Effector CD8-positive, alpha-beta T cell (primary cell): ENCODE results near the gene APEH.
A peak's percentile ranks its signal among the peaks of the same experiment; 100 is the strongest.

Experiments used
- DNase-seq: peaks from one replicate; lab custom pipeline; 2025; lab: John Stamatoyannopoulos, UW

Gene APEH

DNA sequence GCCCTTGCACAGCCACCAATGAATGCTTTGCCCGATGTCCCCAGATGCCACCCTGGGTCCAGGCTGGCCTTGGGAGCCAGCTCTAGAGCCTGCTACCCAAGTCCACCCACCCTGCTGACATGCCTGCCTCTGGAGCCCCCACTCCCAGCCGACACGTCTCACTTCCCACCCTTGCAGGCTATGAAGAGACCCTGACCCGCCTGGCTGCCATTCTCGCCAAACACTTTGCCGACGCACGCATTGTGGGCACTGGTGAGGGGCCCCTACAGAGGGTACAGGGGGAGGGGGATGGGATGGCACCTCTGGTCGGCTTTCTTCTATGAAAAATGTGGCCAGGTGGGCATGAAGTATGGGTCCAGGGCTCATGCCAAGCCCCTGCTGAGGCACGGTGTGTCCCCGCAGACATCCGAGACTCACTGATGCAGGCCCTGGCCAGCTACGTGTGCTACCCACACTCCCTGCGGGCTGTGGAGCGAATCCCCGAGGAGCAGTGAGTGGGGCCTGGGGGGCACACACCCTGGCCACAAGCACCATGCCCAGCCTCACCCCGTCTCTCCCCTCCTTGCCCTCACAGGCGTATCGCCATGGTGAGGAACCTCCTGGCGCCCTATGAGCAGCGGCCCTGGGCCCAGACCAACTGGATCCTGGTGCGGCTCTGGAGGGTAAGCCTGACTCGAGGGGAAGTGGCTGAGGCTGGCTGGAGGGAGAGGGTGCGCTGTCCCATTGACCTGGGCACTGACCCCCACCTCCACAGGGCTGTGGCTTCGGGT is 39.4 kb downstream of the APEH start:
- no peak for DNase-seq

DNA sequence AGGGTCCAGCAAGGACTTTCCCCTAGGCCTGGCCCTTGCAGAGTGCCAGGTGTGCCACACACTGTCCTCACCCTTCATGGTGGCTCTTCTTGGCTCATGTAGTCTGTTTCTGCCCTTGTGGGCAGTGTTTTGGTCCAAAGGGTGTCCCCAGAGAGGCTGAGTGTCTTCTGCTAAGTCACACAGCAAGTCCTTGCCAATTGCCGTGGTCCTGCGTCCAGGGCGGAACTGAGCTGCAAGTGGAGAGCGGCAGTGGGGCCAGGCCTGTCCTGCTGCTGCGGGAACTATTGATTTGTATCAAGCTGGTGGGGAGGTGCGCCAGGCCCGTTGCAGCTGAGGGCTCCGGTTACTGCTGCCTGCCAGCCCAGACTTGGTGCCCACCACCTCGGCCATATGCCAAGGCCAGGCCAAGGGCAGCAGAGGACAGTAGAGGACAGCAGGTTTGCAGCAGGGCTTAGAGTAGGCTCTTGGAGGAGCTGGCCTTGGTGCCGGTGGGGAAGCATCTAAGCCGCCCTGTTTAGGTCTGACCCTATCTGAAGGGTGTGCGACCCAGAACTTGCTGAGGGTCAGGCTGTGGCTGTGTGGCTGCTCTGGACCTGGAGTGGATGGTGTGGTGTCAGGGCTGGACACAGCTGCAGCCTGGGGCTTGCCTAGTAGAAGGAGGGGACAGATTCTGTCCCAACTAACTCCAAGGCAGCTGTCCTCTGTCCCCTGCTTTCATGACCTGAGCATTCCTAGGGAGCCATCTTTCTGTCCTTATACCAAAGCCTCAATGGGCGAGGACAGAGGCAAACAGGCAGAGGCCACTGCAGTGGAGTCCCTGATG is 40.8 kb downstream of the APEH start:
- no peak for DNase-seq

- no peak for DNase-seq
Measured at GRCh38 chr3:49715611-49716121, 41.5 kb downstream of the APEH start.

GRCh38 chr3:49716169-49716568 is 42.0 kb downstream of the APEH start:
- DNase-seq = no peak

- no peak for DNase-seq
Measured at GRCh38 chr3:49716691-49717210, 42.6 kb downstream of the APEH start.

DNA sequence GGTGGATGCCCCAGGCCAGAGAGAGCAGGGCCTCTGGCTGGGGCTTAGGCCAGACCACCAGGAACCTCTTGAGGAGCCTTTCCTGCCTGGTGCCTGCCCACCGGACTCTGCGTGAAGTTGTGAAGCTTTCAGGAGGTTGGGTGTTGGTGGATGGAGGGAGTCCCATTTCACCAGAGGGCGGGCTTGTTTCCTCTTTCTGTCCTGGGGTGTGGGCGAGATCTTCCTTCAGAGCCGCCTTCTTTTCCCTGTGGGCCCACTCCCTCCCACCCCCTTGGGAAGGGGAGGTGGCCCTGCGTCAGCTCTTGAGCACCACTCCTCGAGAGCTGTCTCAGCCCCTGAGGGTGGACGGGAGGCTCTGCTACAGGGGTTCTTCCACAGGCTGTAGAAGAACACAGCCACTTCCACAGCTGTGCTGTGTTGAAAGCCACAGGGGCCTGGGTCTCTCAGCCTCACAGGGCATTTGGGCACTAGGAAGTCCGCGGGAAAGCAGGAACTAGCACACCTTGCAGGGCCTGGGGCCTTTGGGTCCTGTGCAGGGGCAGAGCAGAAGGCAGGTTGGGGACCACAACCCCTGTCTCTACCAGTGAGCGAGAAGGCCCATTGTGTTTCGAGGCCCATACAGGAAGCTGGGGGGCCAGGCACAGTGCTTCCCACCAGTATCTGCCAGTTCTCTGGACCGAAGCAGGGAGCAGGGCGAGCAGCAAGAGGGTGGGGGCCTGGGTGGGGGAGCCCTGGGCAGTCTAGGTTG is 43.2 kb downstream of the APEH start:
- DNase-seq = no peak

- no peak for DNase-seq
Measured at GRCh38 chr3:49717959-49718857, 44.1 kb downstream of the APEH start.

- no peak for DNase-seq
Measured at GRCh38 chr3:49718858-49719213, 44.7 kb downstream of the APEH start.

GRCh38 chr3:49719214-49719884 is 45.2 kb downstream of the APEH start, which contains the start of gene AMIGO3:
TSS of gene AMIGO3 (minus strand) at chr3:49719684. CDS start at chr3:49719465, 219 bp downstream.
- DNase-seq = peak; percentile 87

DNA sequence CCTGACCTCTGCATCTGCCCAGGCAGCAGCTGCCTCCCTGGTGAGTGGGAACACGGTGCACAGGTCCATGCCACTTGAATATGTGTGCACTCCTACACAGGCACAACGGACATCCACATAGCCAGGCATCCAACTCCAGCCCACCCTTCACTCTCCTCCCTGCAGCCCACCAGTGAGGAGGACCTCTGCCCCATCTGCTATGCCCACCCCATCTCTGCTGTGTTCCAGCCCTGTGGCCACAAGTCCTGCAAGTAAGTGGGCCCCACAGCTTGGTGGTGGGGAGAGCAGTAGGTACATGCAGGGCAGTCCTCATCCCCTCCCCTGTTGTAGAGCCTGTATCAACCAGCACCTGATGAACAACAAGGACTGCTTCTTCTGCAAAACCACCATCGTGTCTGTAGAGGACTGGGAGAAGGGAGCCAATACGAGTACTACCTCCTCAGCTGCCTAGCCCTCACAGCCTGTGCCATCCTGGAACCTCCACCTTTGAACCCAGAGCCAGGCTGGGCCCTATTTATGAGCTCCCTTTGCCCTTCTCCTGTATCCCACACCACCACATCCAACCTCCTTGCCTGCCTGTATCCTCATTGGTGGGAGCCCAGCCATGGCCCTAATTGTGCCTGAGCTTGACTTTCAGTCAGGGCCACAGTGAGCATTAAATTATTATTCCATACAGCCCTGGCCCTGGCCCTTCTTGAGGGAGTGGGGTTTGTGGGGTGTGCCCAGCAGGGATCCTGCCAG is 46.9 kb downstream of the APEH start:
- no peak for DNase-seq

DNA sequence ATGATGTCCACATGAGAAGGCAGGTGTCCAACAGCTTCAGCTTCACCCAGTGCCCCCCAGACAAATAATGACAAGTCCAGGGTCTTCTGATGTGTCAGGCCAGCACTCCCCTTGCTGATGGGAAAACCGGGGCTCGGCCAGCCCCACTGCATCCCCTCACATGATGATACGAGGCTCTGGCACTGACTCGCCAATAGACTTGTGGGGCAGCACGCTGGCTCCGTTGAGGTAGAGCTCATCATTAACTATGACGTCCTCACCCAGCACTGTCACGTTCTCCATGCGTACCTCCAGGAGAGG is 47.4 kb downstream of the APEH start:
- no peak for DNase-seq

DNA sequence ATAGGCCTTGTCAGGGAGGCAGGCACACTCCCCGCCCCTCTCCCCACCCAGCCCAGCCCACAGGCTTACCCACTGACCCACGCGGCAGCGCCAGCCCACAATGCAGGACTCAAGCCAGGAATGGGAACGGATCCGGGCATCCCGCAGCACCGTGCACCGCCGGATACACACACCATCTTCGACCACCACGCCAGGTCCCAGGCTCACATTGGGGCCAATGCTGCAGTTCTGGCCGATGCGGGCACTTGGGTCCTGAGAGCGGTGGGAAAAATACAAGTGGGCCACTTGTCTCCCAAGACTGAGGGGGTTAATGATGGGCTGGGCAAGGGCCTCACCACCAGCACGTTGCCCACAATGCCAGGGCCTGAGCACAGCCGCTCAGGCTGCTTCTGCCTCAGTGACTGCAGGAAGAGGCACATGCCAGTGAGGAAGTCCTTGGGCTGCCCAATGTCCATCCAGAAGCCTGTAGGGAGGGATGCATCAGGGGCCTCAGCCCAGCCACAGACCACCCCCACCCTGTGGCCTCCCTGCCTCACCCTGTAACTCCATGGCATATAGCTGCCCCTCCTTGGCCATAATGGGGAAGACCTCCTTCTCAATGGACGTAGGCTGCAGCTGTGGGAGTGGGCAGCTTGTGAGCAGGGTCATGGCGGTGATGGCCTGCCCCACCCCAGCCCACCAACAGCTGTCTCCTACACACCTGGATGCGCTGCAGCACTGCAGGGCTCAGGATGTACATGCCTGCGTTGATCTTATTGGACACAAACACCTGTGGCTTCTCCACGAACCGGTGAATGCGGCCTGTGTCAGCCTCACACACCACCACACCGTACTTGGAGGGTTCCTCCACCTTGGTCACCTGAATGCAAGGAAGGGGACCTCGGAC is 48.0 kb downstream of the APEH start:
- DNase-seq = no peak

DNA sequence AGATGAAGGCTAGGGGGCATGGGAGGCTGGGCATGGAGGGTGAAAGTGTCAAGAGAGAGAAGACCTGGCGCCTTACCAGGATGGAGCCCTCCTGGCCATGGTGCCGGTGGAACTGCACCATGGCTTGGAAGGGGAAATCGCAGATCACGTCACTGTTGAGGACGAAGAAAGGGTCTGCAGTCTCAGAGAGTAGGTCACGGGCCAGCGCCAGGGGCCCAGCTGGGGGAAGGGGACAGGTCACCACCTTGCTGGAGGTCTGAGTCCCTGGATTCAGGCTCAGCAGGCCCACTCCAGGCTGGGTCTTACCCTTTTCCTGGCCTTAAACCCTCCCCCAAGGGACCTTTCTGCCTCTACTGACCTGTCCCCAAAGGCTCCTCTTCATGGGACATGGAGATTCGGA is 48.7 kb downstream of the APEH start:
- DNase-seq = no peak

DNA sequence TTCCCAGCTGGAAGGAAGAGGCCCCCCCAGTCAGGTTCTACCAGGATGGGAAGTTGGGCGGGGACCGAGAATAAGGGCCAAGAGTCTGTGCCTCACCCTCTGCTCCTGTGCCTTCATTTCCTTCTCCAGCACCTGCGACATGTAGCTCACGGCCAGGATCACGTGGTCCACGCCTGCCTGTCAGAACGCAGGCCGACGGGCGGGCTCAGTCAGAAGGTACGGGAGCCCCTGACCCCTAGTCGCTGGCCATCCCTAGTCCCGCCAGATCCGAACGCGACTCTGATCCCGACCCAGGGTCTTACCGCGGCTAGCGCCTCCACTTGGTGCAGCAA is 49.1 kb downstream of the APEH start:
- DNase-seq = peak; percentile 28

DNA sequence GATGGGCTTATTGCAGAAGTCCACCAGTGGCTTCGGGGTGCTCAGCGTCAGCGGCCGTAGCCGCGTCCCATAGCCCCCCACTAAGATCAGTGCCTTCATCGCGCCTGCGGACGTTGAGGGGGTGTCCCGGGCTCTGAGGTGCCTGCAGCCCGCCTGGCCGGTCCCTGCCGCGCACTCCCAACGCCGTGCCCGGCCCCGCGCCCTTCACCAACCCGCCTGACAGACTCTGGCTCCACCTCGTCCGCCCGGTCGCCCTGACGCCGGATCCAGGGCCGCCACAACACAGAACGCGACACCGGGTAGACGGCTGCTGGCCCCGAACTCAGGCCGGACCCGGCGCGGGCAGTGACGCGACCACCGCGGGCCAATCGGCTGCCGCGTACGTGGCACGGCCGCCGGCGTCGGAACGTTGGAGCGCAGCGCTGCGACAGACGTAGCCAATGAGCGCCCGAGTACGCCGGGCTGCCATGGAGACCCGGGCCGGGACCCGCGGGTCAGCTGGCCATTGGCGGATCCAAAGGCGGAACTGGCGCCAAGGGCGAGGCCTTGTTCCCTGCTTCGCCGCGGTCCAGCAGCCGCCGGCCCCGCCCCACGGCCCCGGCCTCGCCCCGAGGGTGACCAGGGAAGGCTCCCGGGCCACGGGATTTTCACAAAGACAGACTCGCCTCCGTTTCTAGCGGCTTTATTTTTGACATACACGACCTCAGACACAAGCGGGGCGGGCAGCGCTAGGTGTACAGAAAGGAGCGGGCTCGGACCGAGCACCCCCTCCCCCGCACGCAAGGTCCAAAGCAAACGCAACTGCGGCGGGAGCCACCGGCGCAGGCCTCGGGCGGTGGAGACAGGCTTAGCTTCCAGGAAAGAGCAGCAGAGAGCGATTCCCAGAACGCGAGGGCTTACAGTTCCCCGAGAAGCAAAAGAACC is 49.7 kb downstream of the APEH start, which contains the start of gene GMPPB:
GMPPB (minus strand) TSS at position 324 of the 924 bp plus-strand sequence; CDS start at position 99, 225 bp downstream.
- peak; percentile 82 for DNase-seq

DNA sequence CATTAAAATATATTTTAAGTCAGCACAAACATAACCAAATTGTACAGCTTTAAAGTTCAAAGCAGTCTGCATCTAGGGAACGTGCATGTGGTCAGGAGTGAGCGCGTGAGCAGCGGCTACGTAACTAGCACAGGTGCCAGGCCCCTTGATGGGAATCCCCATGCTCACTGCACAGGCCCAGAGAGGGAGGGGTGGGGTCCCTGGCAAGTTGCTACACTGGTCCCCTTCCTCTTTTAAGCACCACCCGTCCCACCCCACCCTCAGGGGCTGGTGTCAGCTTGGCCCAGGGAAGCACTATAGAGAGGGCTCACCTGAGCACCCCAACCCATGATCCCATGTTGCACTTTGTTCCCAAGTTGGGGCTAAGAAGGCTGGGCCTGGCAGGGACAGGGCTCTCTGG is 50.4 kb downstream of the APEH start:
- peak; percentile 15 for DNase-seq

GRCh38 chr3:49725906-49726681 is 51.9 kb downstream of the APEH start:
- DNase-seq = no peak
